H1 (cell line): ENCODE measurements around the gene FAM131A. TPM values are rescaled to one million over a fixed set of nuclear protein-coding genes. Genes with fewer than 3 reads are reported as not detected.

Experiments
- CTCF ChIA-PET: fragments of 300-600 bp; sonication (Branson Sonifier 250); formaldehyde crosslinking; loops from one replicate; lab custom pipeline; 2021; ENCODE audit not compliant: partially characterized antibody; lab: Charles Lee
- POLR2A ChIA-PET: fragments of 300-600 bp; sonication (Branson Sonifier 250); formaldehyde crosslinking; loops from one replicate; lab custom pipeline; 2021; ENCODE audit warnings: inconsistent platforms; ENCODE audit not compliant: partially characterized antibody; lab: Charles Lee
- DNase-seq, 2 experiments: peaks; one replicate each; pipeline versions ENCODE4 v3.0.0 to v3.0.0-alpha.2; 2010 to 2022; ENCODE audit warnings: low spot score in 2 of 2, low read depth in 1 of 2, mixed read lengths in 1 of 2
- FAIRE-seq: peaks from 2 replicates; lab custom pipeline; 2011; peaks lifted over from hg19 to GRCh38; lab: Jason Lieb, UNC
- H2AFZ ChIP-seq: 2 replicates; pipeline ENCODE4 v1.8.1; 2012; ENCODE audit warnings: low read length, inconsistent platforms
- H2AK5ac ChIP-seq: 2 replicates; pipeline ENCODE4 v1.6.1; 2013; ENCODE audit warnings: low read depth, low read length
- H2BK120ac ChIP-seq: replicated peaks from 2 replicates; pipeline ENCODE3; 2013; ENCODE audit warnings: low read depth, low read length, inconsistent platforms
- H2BK12ac ChIP-seq: 2 replicates; pipeline ENCODE4 v1.6.1; 2013; ENCODE audit warnings: low read depth, low read length
- H2BK15ac ChIP-seq: 2 replicates; pipeline ENCODE4 v1.6.1; 2013; ENCODE audit warnings: low read length
- H2BK20ac ChIP-seq: 2 replicates; pipeline ENCODE4 v1.6.1; 2013; ENCODE audit warnings: low read length
- H2BK5ac ChIP-seq: 2 replicates; pipeline ENCODE4 v1.6.1; 2013; ENCODE audit warnings: low read depth, low read length
- H3K14ac ChIP-seq: 2 replicates; pipeline ENCODE4 v1.6.1; 2013; ENCODE audit warnings: inconsistent platforms; ENCODE audit not compliant: insufficient read length
- H3K18ac ChIP-seq: 2 replicates; pipeline ENCODE4 v1.6.1; 2013; ENCODE audit warnings: low read length; ENCODE audit errors: extremely low read depth
- H3K23ac ChIP-seq: 2 replicates; pipeline ENCODE4 v1.6.1; 2013; ENCODE audit warnings: inconsistent platforms; ENCODE audit not compliant: insufficient read length
- H3K23me2 ChIP-seq: 2 replicates; pipeline ENCODE4 v1.6.1; 2013; ENCODE audit warnings: low read depth, low read length
- H3K27ac ChIP-seq: 2 replicates; pipeline ENCODE4 v1.6.1; 2011; ENCODE audit warnings: low read depth, low read length, inconsistent platforms
- H3K27me3 ChIP-seq, 4 experiments: replicated peaks in 1 of 4; 1 replicate in 1 of 4; 2 replicates in 3 of 4; pipeline versions ENCODE4 v1.6.1 to v1.8.1; 2011 to 2013; ENCODE audit warnings: low read length in 3 of 4, mild to moderate bottlenecking in 3 of 4, inconsistent platforms in 2 of 4, mixed read lengths in 2 of 4, moderate library complexity in 1 of 4; ENCODE audit not compliant: control insufficient read depth in 3 of 4, insufficient read depth in 3 of 4; ENCODE audit errors: extremely low read depth in 1 of 4
- H3K36me3 ChIP-seq, 4 experiments: 2 replicates each; pipeline versions ENCODE4 v1.6.1 to v1.8.1; 2011 to 2013; ENCODE audit warnings: mild to moderate bottlenecking in 4 of 4, low read length in 3 of 4, moderate library complexity in 2 of 4, control low read depth in 1 of 4, inconsistent platforms in 1 of 4; ENCODE audit not compliant: insufficient read depth in 4 of 4, control insufficient read depth in 2 of 4
- H3K4ac ChIP-seq: replicated peaks from 2 replicates; pipeline ENCODE3; 2013; ENCODE audit warnings: low read length, low read depth, mixed read lengths, inconsistent platforms; ENCODE audit not compliant: insufficient read length
- H3K4me1 ChIP-seq, 4 experiments: replicated peaks in 1 of 4; 1 replicate in 1 of 4; 2 replicates in 3 of 4; pipeline versions ENCODE4 v1.6.1 to v1.8.1; 2011 to 2013; ENCODE audit warnings: low read length in 3 of 4, inconsistent platforms in 2 of 4, mixed read lengths in 1 of 4; ENCODE audit not compliant: insufficient read depth in 4 of 4, control insufficient read depth in 3 of 4
- H3K4me2 ChIP-seq, 2 experiments: 2 replicates each; pipeline versions ENCODE4 v1.6.1 to v1.8.1; 2011 to 2013; ENCODE audit warnings: low read depth in 2 of 2, low read length in 2 of 2, control low read depth in 1 of 2, inconsistent platforms in 1 of 2, mild to moderate bottlenecking in 1 of 2; ENCODE audit not compliant: insufficient read depth in 1 of 2
- H3K4me3 ChIP-seq, 4 experiments: fragments of 200-600, 300-600 bp in 1 of 4; sonication (generic), shearing (Covaris generic), sonication (Bioruptor Twin) in 1 of 4; 2 replicates each; pipeline versions ENCODE4 v1.5.1 to v1.8.1; 2011 to 2016; ENCODE audit warnings: low read length in 4 of 4, low read depth in 3 of 4, control low read depth in 2 of 4, inconsistent platforms in 2 of 4, mild to moderate bottlenecking in 2 of 4, mixed read lengths in 1 of 4, moderate library complexity in 1 of 4; ENCODE audit not compliant: insufficient read depth in 2 of 4; ENCODE audit errors: extremely low read depth in 1 of 4
- H3K56ac ChIP-seq: replicated peaks from 2 replicates; pipeline ENCODE3; 2013; ENCODE audit warnings: low read depth, mild to moderate bottlenecking, mixed read lengths, low read length, inconsistent platforms; ENCODE audit not compliant: insufficient read length
- H3K79me1 ChIP-seq: 2 replicates; pipeline ENCODE4 v1.6.1; 2013; ENCODE audit warnings: low read depth, low read length, control low read depth
- H3K79me2 ChIP-seq, 2 experiments: 2 replicates each; pipeline versions ENCODE4 v1.6.1 to v1.8.1; 2012 to 2013; ENCODE audit warnings: low read length in 2 of 2, mild to moderate bottlenecking in 2 of 2, inconsistent platforms in 1 of 2; ENCODE audit not compliant: insufficient read depth in 2 of 2, control insufficient read depth in 1 of 2
- H3K9ac ChIP-seq, 4 experiments: replicated peaks in 1 of 4; 1 replicate in 1 of 4; 2 replicates in 3 of 4; pipeline versions ENCODE4 v1.6.1 to v1.8.1; 2011 to 2013; ENCODE audit warnings: low read depth in 3 of 4, low read length in 3 of 4, control low read depth in 2 of 4, mild to moderate bottlenecking in 2 of 4, moderate library complexity in 2 of 4, inconsistent platforms in 1 of 4; ENCODE audit errors: extremely low read depth in 1 of 4
- H3K9me3 ChIP-seq, 2 experiments: 2 replicates each; pipeline versions ENCODE4 v1.6.1 to v1.8.1; 2012 to 2013; ENCODE audit warnings: mild to moderate bottlenecking in 2 of 2, moderate library complexity in 2 of 2, control low read depth in 1 of 2, inconsistent platforms in 1 of 2, low read depth in 1 of 2, low read length in 1 of 2, mixed read lengths in 1 of 2; ENCODE audit not compliant: insufficient read depth in 2 of 2
- H4K20me1 ChIP-seq, 2 experiments: replicated peaks in 1 of 2; 2 replicates each; pipeline versions ENCODE3 to v1.8.1; 2011 to 2013; ENCODE audit warnings: inconsistent platforms in 2 of 2, low read length in 2 of 2, mild to moderate bottlenecking in 1 of 2; ENCODE audit not compliant: insufficient read depth in 2 of 2, control insufficient read depth in 1 of 2
- H4K5ac ChIP-seq: 2 replicates; pipeline ENCODE4 v1.6.1; 2013; ENCODE audit warnings: low read length, low read depth, mixed read lengths, inconsistent platforms; ENCODE audit not compliant: insufficient read length
- H4K8ac ChIP-seq: 2 replicates; pipeline ENCODE4 v1.8.0; 2013; ENCODE audit warnings: mild to moderate bottlenecking, moderate library complexity, low read length, inconsistent platforms; ENCODE audit not compliant: insufficient read depth; ENCODE audit errors: extremely low read depth
- H4K91ac ChIP-seq: replicated peaks from 2 replicates; pipeline ENCODE3; 2013; ENCODE audit warnings: low read length, mixed read lengths, inconsistent platforms; ENCODE audit not compliant: insufficient read length
- ASH2L ChIP-seq: fragments of 200-600, 300-600 bp; sonication (generic); IDR thresholded peaks from one replicate; pipeline ENCODE4 v1.7.1; 2017; ENCODE audit warnings: low read length
- CTBP2 ChIP-seq: IDR thresholded peaks from 2 replicates; pipeline ENCODE4 v1.7.0; 2011; ENCODE audit warnings: borderline replicate concordance, mild to moderate bottlenecking, moderate library complexity, mixed read lengths, low read length; ENCODE audit not compliant: insufficient read depth, insufficient read length
- EZH2 ChIP-seq: fragments of 200-600 bp; sonication (generic); IDR thresholded peaks from 2 replicates; pipeline ENCODE4 v1.7.1; 2012; ENCODE audit warnings: low read depth, mild to moderate bottlenecking, moderate library complexity, low read length, inconsistent platforms; ENCODE audit not compliant: severe bottlenecking
- FOSL1 ChIP-seq: IDR thresholded peaks from 2 replicates; pipeline ENCODE4 v1.6.1; 2011; ENCODE audit warnings: mild to moderate bottlenecking, low read depth, low read length, moderate library complexity; ENCODE audit not compliant: insufficient read depth
- JUND ChIP-seq: IDR thresholded peaks from 2 replicates; pipeline ENCODE4 v1.6.1; 2011; ENCODE audit warnings: mild to moderate bottlenecking, improper control_type of control experiment, low read length
- SP4 ChIP-seq: IDR thresholded peaks from 2 replicates; pipeline ENCODE4 v1.6.1; 2012; ENCODE audit warnings: low read length, inconsistent platforms
- TBP ChIP-seq: IDR thresholded peaks from 2 replicates; pipeline ENCODE4 v1.6.1; 2011; ENCODE audit warnings: low read depth, low read length, improper control_type of control experiment
- TCF12 ChIP-seq: IDR thresholded peaks from 2 replicates; pipeline ENCODE4 v1.6.1; 2011; ENCODE audit warnings: low read depth, mild to moderate bottlenecking, low read length
- ZNF274 ChIP-seq: IDR thresholded peaks from 2 replicates; pipeline ENCODE4 v1.7.0; 2012; ENCODE audit warnings: low read length, borderline replicate concordance; ENCODE audit errors: extremely low read depth
- WGBS, 2 experiments: shearing (Covaris generic) in 1 of 2; methylation state at CpG; one replicate each; pipeline versions ENCODE4 v1.1.6 to v1.1.7; 2013 to 2015; ENCODE audit warnings: low lambda C conversion rate in 2 of 2, mixed read lengths in 2 of 2, inconsistent platforms in 1 of 2, low coverage in 1 of 2, missing lambda C conversion rate in 1 of 2; ENCODE audit not compliant: insufficient replicate concordance in 2 of 2, insufficient coverage in 1 of 2, insufficient read length in 1 of 2; ENCODE audit errors: extremely low coverage in 1 of 2, missing lambda C conversion rate in 1 of 2; 5-methylcytosine and 5-hydroxymethylcytosine counted together
- polyA plus RNA-seq, 7 experiments: library from polyadenylated mRNA; depleted of rRNA in 3 of 7; stranded (reverse) in 5 of 7; unstranded in 2 of 7; fragments of >200 nt in 5 of 7; fragments of 200-250 nt in 2 of 7; gene quantifications; 1 replicate in 5 of 7; 2 replicates in 1 of 7; 4 replicates in 1 of 7; pipeline versions ENCODE4 v1.2.1 to v1.2.3, GENCODE V29; 2011 to 2013; ENCODE audit warnings: missing spikeins in 2 of 7, mixed read lengths in 2 of 7
- total RNA-seq: library from RNA; stranded (reverse); fragmentation: NEBNext Ultra II Directional; extraction: Animal tissue kit (Norgen Biotek cat#: 25700); gene quantifications from 2 replicates; pipeline ENCODE4 v1.2.1, GENCODE V29; 2021
- TF ChIP-seq, protein P1 (sequence below): IDR thresholded peaks from 2 replicates; pipeline ENCODE4 v1.6.1; 2011; ENCODE audit warnings: low read depth, mild to moderate bottlenecking, low read length; ENCODE audit not compliant: insufficient read depth
- TF ChIP-seq, protein P2 (sequence below): IDR thresholded peaks from 2 replicates; pipeline ENCODE4 v1.6.1; 2011; ENCODE audit warnings: low read length, improper control_type of control experiment
- TF ChIP-seq, protein P3 (sequence below): IDR thresholded peaks from 2 replicates; pipeline ENCODE4 v1.6.1; 2012; ENCODE audit warnings: inconsistent platforms

FAM131A gene
- total and polyA plus RNA-seq, 2 of the 8 experiments (the other 6 are each of a cell fraction or from before 2014, with no cell fraction given): 16.0 to 21.9 TPM

- Histone ChIP-seq H2BK12ac (peak overlapping the region; percentile 27; the same call in 1 of the 2 replicates), H3K4me1 (peaks cover 0 to 3% (median 0%) of the 10 kb centered on the region in 4 experiments; a peak in 2 of 7 replicates), H4K5ac (no peak overlapping the region), H3K9me3 (no peaks in the 10 kb centered on the region), H3K79me2 (no peaks in the 10 kb centered on the region), H3K4ac (no peak overlapping the region), H2BK120ac (no peak overlapping the region), H3K14ac (no peak overlapping the region), H2AK5ac (no peak overlapping the region), H2BK15ac (peak overlapping the region; percentile 46; the same call in 1 of the 2 replicates), H4K91ac (no peak overlapping the region), H4K20me1 (no peaks in the 10 kb centered on the region), H3K23ac (no peak overlapping the region), H3K56ac (no peak overlapping the region), H4K8ac (no peak overlapping the region), H3K27ac (no peak overlapping the region), H3K4me2 (no peak overlapping the region), H2AFZ (no peak overlapping the region), H3K4me3 (no peak overlapping the region), H3K23me2 (no peaks in the 10 kb centered on the region), H2BK5ac (no peak overlapping the region), H3K36me3 (no peaks in the 10 kb centered on the region), H3K27me3 (peaks cover 0 to 3% (median 1%) of the 10 kb centered on the region in 4 experiments; a peak in 3 of 7 replicates), H2BK20ac (no peak overlapping the region), H3K79me1 (no peaks in the 10 kb centered on the region), H3K9ac (no peak overlapping the region; a peak in 2 of 7 replicates), H3K18ac (no peak overlapping the region)
- 76% methylated on average over 8 of the region's 8 CpGs; no CpG with 5 or more reads in 1 of the 2 experiments for WGBS, 2 experiments
- DNase-seq (no peak), FAIRE-seq (no peak)
- ChIA-PET POLR2A (interaction anchor here (1.7 kb wide), 1 partner anchor 30 kb away, joined by 5 read pairs; no protein-coding TSS in a partner anchor), CTCF (interaction anchor here (0.8 to 4.2 kb wide), 13 partner anchors 11 to 153 kb away, joined by 3 to 34 read pairs (median 4); partner anchors contain the start of gene THPO)
- TF ChIP-seq, protein P1, sequence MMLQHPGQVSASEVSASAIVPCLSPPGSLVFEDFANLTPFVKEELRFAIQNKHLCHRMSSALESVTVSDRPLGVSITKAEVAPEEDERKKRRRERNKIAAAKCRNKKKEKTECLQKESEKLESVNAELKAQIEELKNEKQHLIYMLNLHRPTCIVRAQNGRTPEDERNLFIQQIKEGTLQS: no peak
- no peak for TF ChIP-seq SP4
- TF ChIP-seq, protein P2, sequence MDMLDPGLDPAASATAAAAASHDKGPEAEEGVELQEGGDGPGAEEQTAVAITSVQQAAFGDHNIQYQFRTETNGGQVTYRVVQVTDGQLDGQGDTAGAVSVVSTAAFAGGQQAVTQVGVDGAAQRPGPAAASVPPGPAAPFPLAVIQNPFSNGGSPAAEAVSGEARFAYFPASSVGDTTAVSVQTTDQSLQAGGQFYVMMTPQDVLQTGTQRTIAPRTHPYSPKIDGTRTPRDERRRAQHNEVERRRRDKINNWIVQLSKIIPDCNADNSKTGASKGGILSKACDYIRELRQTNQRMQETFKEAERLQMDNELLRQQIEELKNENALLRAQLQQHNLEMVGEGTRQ: no peak
- TF ChIP-seq TCF12: no peak
- TF ChIP-seq EZH2: no peak
- TF ChIP-seq JUND: no peak
- no peak for TF ChIP-seq CTBP2
- TF ChIP-seq TBP: no peak
- TF ChIP-seq ZNF274: no peak
- no peak for TF ChIP-seq FOSL1
- no peak for TF ChIP-seq ASH2L
- TF ChIP-seq, protein P3, sequence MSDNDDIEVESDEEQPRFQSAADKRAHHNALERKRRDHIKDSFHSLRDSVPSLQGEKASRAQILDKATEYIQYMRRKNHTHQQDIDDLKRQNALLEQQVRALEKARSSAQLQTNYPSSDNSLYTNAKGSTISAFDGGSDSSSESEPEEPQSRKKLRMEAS: no peak
These were observed 51.5 kb downstream of the FAM131A start for GRCh38 chr3:184388936-184389230.
